Ovary (tissue), 9 donors: Measurements from ENCODE around the gene CFAP119. TPM values are rescaled to one million over a fixed set of nuclear protein-coding genes. Genes with fewer than 3 reads are reported as not detected.

Source experiments
- DNase-seq, 5 donors: peaks; one replicate each; pipeline ENCODE4 v3.0.0-alpha.2; 2019 to 2020
- H3K27ac ChIP-seq, 2 donors: fragments of 200-600 bp; one replicate each; pipeline versions ENCODE4 v1.5.1 to v1.8.0; 2019 to 2022
- H3K27me3 ChIP-seq: fragments of 200-600 bp; one replicate; pipeline ENCODE4 v1.8.0; 2022
- H3K36me3 ChIP-seq: fragments of 200-600 bp; sonication (generic); one replicate; pipeline ENCODE4 v1.5.1; 2019
- H3K4me1 ChIP-seq: one replicate; pipeline ENCODE4 v1.8.1; 2013; ENCODE audit warnings: mild to moderate bottlenecking, moderate library complexity; ENCODE audit not compliant: insufficient read depth
- H3K4me3 ChIP-seq: fragments of 200-600 bp; sonication (generic); one replicate; pipeline ENCODE4 v1.5.1; 2017
- H3K9me3 ChIP-seq, 2 donors: fragments of 200-600 bp in 1 of 2; sonication (generic) in 1 of 2; one replicate each; pipeline versions ENCODE4 v1.5.1 to v1.8.1; 2013 to 2019; ENCODE audit warnings: mild to moderate bottlenecking in 1 of 2, moderate library complexity in 1 of 2
- EP300 ChIP-seq: sonication (generic); formaldehyde crosslinking; IDR thresholded peaks from one replicate; pipeline ENCODE4 v1.6.1; 2017; ENCODE audit warnings: antibody characterized with exemption
- POLR2A ChIP-seq: fragments of 450-650 bp; IDR thresholded peaks from one replicate; pipeline ENCODE4 v1.6.1; 2017; ENCODE audit warnings: antibody characterized with exemption, mild to moderate bottlenecking, moderate library complexity
- WGBS, 3 donors: extraction: QIAGEN DNeasy Blood & Tissue Kit in 1 of 3; methylation state at CpG; one replicate each; pipeline versions ENCODE4 v1.1.5 to v1.1.7; 2013 to 2017; 5-methylcytosine and 5-hydroxymethylcytosine counted together
- intact Hi-C, 4 donors: fragments of 100-400 bp; cut with DNase I; formaldehyde crosslinking; loops; one replicate each; pipeline versions ENCODE4 v1.11.0 to v1.15.1; 2022 to 2023
- polyA plus RNA-seq, 2 donors: library from polyadenylated mRNA; stranded (reverse); fragments of 200-250 nt in 1 of 2; fragments of 350-450 nt in 1 of 2; fragmentation: Illumina TruSeq in 1 of 2; extraction: RNeasy Lipid Tissue Mini Kit (QIAGEN cat#74804) in 1 of 2; gene quantifications; one replicate each; pipeline ENCODE4 v1.2.3, GENCODE V29; 2013 to 2014
- total RNA-seq, 7 donors: library from RNA; depleted of rRNA in 2 of 7; stranded (reverse); fragments of >200 nt in 2 of 7; fragmentation: NEBNext Ultra II Directional in 3 of 7; extraction: Animal tissue kit (Norgen Biotek cat#: 25700) in 3 of 7; gene quantifications; one replicate each; pipeline versions ENCODE4 v1.1.0 to v1.2.4, GENCODE V29; 2016 to 2023
- TF ChIP-seq, protein P1 (sequence below), 3 donors: fragments of 450-650 bp in 2 of 3; fragments of 200-600 bp in 1 of 3; IDR thresholded peaks; one replicate each; pipeline versions ENCODE4 v1.5.1 to v1.8.0; 2016 to 2022; ENCODE audit warnings: antibody characterized with exemption in 3 of 3, mild to moderate bottlenecking in 1 of 3
- donor health status: DM: no; HTN: no; CAD: no; lungs with moderate emphysema.
- donor health status: DM: no; HTN: no; CAD: no.
- donor health status: Bipolar disorder and iron deficiency.
- donor health status: DM: yes; HTN: yes; CAD: no.
- donor health status: DM: no; HTN: no; CAD: no.
- donor health status: DM: yes; HTN: yes; CAD: no.

The CFAP119 gene
- total and polyA plus RNA-seq, 9 donors: 1.2 to 27.0 (median 4.6) TPM

- no peak for DNase-seq
- Histone ChIP-seq H3K4me1 (no peaks in the 10 kb centered on the region), H3K36me3 (peaks cover 2% of the 10 kb centered on the region), H3K27ac (no peak overlapping the region), H3K9me3 (no peaks in the 10 kb centered on the region), H3K27me3 (no peaks in the 10 kb centered on the region), H3K4me3 (no peak overlapping the region)
- TF ChIP-seq POLR2A: no peak
- TF ChIP-seq, protein P1, sequence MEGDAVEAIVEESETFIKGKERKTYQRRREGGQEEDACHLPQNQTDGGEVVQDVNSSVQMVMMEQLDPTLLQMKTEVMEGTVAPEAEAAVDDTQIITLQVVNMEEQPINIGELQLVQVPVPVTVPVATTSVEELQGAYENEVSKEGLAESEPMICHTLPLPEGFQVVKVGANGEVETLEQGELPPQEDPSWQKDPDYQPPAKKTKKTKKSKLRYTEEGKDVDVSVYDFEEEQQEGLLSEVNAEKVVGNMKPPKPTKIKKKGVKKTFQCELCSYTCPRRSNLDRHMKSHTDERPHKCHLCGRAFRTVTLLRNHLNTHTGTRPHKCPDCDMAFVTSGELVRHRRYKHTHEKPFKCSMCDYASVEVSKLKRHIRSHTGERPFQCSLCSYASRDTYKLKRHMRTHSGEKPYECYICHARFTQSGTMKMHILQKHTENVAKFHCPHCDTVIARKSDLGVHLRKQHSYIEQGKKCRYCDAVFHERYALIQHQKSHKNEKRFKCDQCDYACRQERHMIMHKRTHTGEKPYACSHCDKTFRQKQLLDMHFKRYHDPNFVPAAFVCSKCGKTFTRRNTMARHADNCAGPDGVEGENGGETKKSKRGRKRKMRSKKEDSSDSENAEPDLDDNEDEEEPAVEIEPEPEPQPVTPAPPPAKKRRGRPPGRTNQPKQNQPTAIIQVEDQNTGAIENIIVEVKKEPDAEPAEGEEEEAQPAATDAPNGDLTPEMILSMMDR (IDR thresholded peaks at IDR 0.05): no peak
- no peak for TF ChIP-seq EP300
- intact Hi-C loops: loop anchor here in 2 of 4 donors (10.0 kb wide), 2 partner anchors 59 to 591 kb away; partner anchors contain the start of gene ZNF629 (in 1 of the 2)
- 88 to 89% (median 88%) methylated on average over 3 of the region's 3 CpGs for WGBS, 3 donors
Measured at GRCh38 chr16:30725418-30725792, 36.5 kb downstream of the CFAP119 start.

DNA sequence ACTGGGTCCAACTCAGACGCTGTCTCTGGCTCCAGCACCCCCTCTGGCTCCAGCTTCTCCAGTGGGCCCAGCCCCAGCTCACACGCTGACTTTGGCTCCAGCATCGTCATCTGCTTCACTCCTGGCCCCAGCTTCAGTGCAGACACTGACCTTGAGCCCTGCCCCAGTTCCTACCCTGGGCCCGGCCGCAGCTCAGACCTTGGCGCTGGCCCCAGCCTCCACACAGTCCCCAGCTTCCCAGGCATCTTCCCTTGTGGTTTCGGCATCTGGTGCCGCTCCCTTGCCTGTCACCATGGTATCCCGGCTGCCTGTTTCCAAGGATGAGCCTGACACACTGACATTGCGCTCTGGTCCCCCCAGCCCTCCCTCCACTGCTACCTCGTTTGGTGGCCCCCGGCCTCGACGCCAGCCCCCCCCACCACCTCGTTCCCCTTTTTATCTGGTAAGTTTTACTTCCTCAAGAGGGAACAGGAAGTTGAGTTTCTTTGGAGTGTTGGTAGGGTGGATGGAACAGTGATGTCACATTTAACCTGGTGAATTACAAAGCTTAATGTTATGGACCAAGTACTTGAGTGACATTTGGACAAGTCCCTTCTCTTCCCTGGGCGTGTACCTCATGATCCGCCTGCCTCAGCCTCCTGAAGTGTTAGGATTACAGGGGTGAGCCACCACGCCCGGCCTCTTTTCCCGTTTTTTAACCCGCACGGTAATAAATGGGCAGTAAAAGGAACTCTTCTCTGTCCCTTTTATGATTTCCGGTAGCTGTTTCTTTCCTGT, 37.0 kb downstream of the CFAP119 start:
- no peaks in the 10 kb centered on the region for H3K4me1 ChIP-seq
- no peak for TF ChIP-seq EP300
- no peak for TF ChIP-seq POLR2A
- TF ChIP-seq, protein P1 (IDR thresholded peaks at IDR 0.05): no peak
- DNase-seq: peak; percentile 48 to 83 (median 71)
- intact Hi-C loops: loop anchor here in 2 of 4 donors (10.0 kb wide), 2 partner anchors 60 to 590 kb away; partner anchors contain the start of gene ZNF629 (in 1 of the 2)
- H3K36me3 ChIP-seq: peaks cover 2% of the 10 kb centered on the region
- 45 to 61% (median 50%) methylated on average over 23 of the region's 23 CpGs for WGBS, 3 donors
- no peak overlapping the region for H3K4me3 ChIP-seq
- H3K27ac ChIP-seq: no peak overlapping the region
- no peaks in the 10 kb centered on the region for H3K27me3 ChIP-seq
- no peaks in the 10 kb centered on the region for H3K9me3 ChIP-seq

- Histone ChIP-seq H3K4me1 (no peaks in the 10 kb centered on the region), H3K36me3 (peaks cover 2% of the 10 kb centered on the region), H3K27me3 (no peaks in the 10 kb centered on the region), H3K4me3 (no peak overlapping the region), H3K9me3 (no peaks in the 10 kb centered on the region), H3K27ac (no peak overlapping the region)
- intact Hi-C loops: loop anchor here in 2 of 4 donors (10.0 kb wide), 2 partner anchors 61 to 589 kb away; partner anchors contain the start of gene ZNF629 (in 1 of the 2)
- no peak for DNase-seq
- WGBS, 3 donors: 86 to 93% (median 89%) methylated on average over 12 of the region's 12 CpGs
- TF ChIP-seq POLR2A (no peak), EP300 (no peak)
- TF ChIP-seq, protein P1 (IDR thresholded peaks at IDR 0.05): no peak
Measured at GRCh38 chr16:30723725-30724355, 38.0 kb downstream of the CFAP119 start.

DNA sequence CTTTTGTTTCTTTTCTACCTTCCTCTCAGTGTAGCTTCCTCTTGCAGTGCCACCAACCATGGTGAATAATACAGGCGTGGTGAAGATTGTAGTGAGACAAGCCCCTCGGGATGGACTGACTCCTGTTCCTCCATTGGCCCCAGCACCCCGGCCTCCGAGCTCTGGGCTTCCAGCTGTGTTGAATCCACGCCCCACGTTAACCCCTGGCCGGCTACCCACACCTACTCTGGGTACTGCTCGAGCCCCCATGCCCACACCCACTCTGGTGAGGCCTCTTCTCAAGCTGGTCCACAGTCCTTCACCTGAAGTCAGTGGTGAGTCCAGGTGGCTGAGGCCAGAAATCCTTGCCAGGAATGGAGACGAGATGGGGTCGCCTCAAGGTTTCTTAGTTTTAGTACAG, 38.9 kb downstream of the CFAP119 start:
- H3K27ac ChIP-seq: no peak overlapping the region
- no peak overlapping the region for H3K4me3 ChIP-seq
- intact Hi-C loops: loop anchor here in 2 of 4 donors (10.0 kb wide), 2 partner anchors 62 to 588 kb away; partner anchors contain the start of gene ZNF629 (in 1 of the 2)
- H3K36me3 ChIP-seq: peaks cover 2% of the 10 kb centered on the region
- DNase-seq: no peak
- no peaks in the 10 kb centered on the region for H3K4me1 ChIP-seq
- H3K9me3 ChIP-seq: no peaks in the 10 kb centered on the region
- no peak for TF ChIP-seq EP300
- TF ChIP-seq, protein P1 (IDR thresholded peaks at IDR 0.05): no peak
- TF ChIP-seq POLR2A: no peak
- no peaks in the 10 kb centered on the region for H3K27me3 ChIP-seq
- WGBS, 3 donors: 81 to 83% (median 81%) methylated on average over 10 of the region's 10 CpGs
